HFFc6 (cell line): ENCODE measurements around the gene SHC3. TPM values are rescaled to one million over a fixed set of nuclear protein-coding genes. Genes with fewer than 3 reads are reported as not detected.

Experiments used
- DNase-seq: peaks from one replicate; pipeline ENCODE4 v3.0.0-alpha.2; 2018
- H3K27ac Mint-ChIP-seq: 2 replicates; pipeline ENCODE4 v1.8.0; 2020; ENCODE audit warnings: mild to moderate bottlenecking, mixed read lengths
- H3K27me3 Mint-ChIP-seq: 2 replicates; pipeline ENCODE4 v1.8.0; 2021; ENCODE audit warnings: mild to moderate bottlenecking, moderate library complexity, mixed read lengths; ENCODE audit not compliant: insufficient read depth
- H3K36me3 Mint-ChIP-seq: 2 replicates; pipeline ENCODE4 v1.8.0; 2021; ENCODE audit warnings: low read depth, mixed read lengths
- H3K4me1 Mint-ChIP-seq: 2 replicates; pipeline ENCODE4 v1.8.0; 2020; ENCODE audit warnings: low read depth, mixed read lengths
- H3K4me3 Mint-ChIP-seq: 2 replicates; pipeline ENCODE4 v1.8.0; 2020; ENCODE audit warnings: mild to moderate bottlenecking, moderate library complexity, mixed read lengths
- H3K9me3 Mint-ChIP-seq: 2 replicates; pipeline ENCODE4 v1.8.0; 2020; ENCODE audit warnings: mild to moderate bottlenecking, mixed read lengths
- CTCF ChIP-seq: fragments of 200-600 bp; sonication (generic); IDR thresholded peaks from 2 replicates; pipeline ENCODE4 v1.5.0; 2021; ENCODE audit warnings: antibody characterized with exemption, mild to moderate bottlenecking
- total RNA-seq, 6 experiments: library from RNA; stranded (reverse); fragmentation: NEBNext Ultra II Directional; extraction: Animal tissue kit (Norgen Biotek cat#: 25700); gene quantifications; 2 replicates in 1 of 6; 3 replicates in 5 of 6; pipeline ENCODE4 v1.2.3, GENCODE V29; 2021

The SHC3 gene
- total RNA-seq, 6 experiments from 2014 or later = 0.28 to 1.9 (median 0.42) TPM

DNA sequence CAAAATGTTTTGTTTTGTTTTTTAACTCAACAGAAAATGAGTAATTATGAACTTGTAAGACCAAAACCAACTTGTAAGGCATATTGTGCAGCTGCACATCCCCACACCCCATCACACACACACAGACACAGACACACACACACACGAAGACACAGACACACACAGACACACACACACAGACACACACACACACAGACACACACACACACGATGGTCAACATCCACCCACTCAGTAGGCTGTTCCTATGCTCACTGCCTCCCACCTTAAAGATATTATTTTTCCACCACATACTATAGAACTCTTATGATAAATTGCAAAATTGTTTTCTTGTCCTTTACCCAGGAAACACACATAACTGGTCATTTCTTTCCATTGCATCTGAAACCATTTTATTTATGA, 6.2 kb downstream of the SHC3 start:
- Mint-ChIP-seq H3K27ac (no peak overlapping the region), H3K36me3 (no peaks in the 10 kb centered on the region), H3K9me3 (no peaks in the 10 kb centered on the region), H3K4me1 (peaks cover 7% of the 10 kb centered on the region; the same call in 1 of the 2 replicates), H3K4me3 (no peak overlapping the region), H3K27me3 (peaks cover 6% of the 10 kb centered on the region)
- DNase-seq = no peak
- no peak for TF ChIP-seq CTCF

DNA sequence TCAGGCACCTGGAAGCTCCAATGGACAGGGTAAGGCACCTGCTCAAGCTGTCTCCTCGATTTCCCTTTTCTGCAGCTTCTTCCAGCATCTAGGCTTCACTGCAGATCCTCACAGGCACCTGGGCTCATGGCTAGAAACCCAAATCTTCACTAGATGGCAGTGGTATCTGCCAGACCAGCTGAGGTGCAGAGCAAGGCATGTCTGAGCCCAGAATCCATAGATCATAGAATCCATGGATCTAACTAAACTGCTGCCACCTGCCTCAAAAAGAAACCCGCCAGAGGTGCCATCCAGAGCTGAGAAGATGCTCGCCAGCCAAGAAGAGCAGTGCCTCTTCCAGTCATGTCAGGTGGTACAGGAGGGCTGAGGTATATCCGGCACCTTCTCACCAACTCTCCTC, 6.9 kb downstream of the SHC3 start:
- no peaks in the 10 kb centered on the region for H3K36me3 Mint-ChIP-seq
- peaks cover 6% of the 10 kb centered on the region for H3K27me3 Mint-ChIP-seq
- DNase-seq = no peak
- H3K9me3 Mint-ChIP-seq = no peaks in the 10 kb centered on the region
- peak; percentile 30; the same call in 1 of the 2 replicates for TF ChIP-seq CTCF
- no peak overlapping the region for H3K27ac Mint-ChIP-seq
- H3K4me1 Mint-ChIP-seq = peaks cover 2% of the 10 kb centered on the region; the same call in 1 of the 2 replicates
- H3K4me3 Mint-ChIP-seq = no peak overlapping the region

GRCh38 chr9:89171231-89171630, 7.4 kb downstream of the SHC3 start:
- H3K27me3 Mint-ChIP-seq = peaks cover 8% of the 10 kb centered on the region
- DNase-seq = no peak
- no peak overlapping the region for H3K27ac Mint-ChIP-seq
- no peaks in the 10 kb centered on the region for H3K9me3 Mint-ChIP-seq
- no peak for TF ChIP-seq CTCF
- H3K4me1 Mint-ChIP-seq = no peaks in the 10 kb centered on the region; the same call in 1 of the 2 replicates
- no peak overlapping the region for H3K4me3 Mint-ChIP-seq
- no peaks in the 10 kb centered on the region for H3K36me3 Mint-ChIP-seq

- Mint-ChIP-seq H3K36me3 (no peaks in the 10 kb centered on the region), H3K4me3 (no peak overlapping the region), H3K27ac (no peak overlapping the region), H3K9me3 (no peaks in the 10 kb centered on the region), H3K27me3 (peaks cover 5% of the 10 kb centered on the region), H3K4me1 (peaks cover 10% of the 10 kb centered on the region; the same call in 1 of the 2 replicates)
- no peak for TF ChIP-seq CTCF
- DNase-seq = no peak
Observed at GRCh38 chr9:89168901-89169813, 9.5 kb downstream of the SHC3 start.

DNA sequence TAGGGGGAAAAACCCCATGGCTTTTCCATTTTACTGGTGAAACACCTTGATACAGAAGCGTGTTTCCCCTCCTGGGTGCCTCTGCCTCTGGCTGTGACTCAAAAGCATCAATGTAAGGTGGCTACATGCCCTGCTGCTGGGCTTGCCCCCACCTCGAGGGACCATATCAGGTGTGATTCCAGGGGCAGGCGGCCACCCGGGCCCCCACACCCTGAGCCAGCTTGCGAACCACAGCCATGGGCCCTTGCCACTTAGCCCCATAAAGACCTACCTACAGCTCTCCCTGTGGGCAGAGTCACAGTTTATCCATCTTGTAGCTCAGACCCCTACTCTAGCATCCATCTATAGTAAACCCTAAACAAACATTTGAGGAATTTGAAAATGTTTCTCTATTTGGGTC, 10.8 kb downstream of the SHC3 start:
- Mint-ChIP-seq H3K9me3 (no peaks in the 10 kb centered on the region), H3K36me3 (no peaks in the 10 kb centered on the region), H3K27ac (no peak overlapping the region), H3K4me1 (peaks cover 10% of the 10 kb centered on the region; the same call in 1 of the 2 replicates), H3K4me3 (no peak overlapping the region), H3K27me3 (peaks cover 5% of the 10 kb centered on the region)
- no peak for DNase-seq
- no peak for TF ChIP-seq CTCF
